AG09319 (cell line): ENCODE data around the gene DTHD1.

Experiments
- DNase-seq: peaks from one replicate; pipeline ENCODE4 v3.0.0-alpha.2; 2010; ENCODE audit warnings: low read depth; ENCODE audit errors: extremely low read depth
- TF ChIP-seq, protein P1 (sequence below): IDR thresholded peaks from 2 replicates; pipeline ENCODE4 v1.5.1; 2011; ENCODE audit warnings: low read depth, mild to moderate bottlenecking, inconsistent platforms, low read length, moderate library complexity

DTHD1 gene

DNA sequence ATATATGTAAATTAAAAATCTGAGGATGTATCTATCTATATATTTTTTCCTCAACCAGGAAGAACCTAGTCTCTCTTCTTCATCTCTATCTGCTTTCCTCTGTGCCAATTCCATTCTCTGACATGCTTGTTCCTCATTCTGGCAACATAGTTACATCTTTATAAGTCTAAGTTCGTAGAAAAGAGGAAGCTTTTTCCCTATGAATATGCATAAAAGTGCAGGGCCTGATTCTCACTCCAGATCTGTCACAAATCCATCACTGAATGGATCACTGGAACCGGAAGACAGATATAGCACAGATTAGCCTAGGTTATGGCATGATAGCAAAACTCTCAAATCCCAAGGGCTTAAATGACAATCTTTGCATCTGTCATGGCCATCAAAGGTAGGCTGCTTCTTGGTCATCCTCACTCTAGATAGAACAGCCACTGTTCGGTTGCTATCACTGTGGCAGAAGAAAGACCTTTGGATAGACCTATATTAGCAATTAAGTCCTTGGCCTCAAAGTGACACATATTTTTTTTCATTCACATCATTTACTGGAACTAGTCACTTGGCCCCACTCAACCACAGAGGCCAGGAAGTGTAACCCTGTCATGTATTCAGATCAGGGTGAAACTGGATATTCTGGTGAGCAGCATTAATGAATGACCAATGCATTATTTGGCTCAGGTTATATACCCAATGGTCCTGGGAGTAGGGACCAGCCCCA, 22.2 kb downstream of the DTHD1 start:
- TF ChIP-seq, protein P1, sequence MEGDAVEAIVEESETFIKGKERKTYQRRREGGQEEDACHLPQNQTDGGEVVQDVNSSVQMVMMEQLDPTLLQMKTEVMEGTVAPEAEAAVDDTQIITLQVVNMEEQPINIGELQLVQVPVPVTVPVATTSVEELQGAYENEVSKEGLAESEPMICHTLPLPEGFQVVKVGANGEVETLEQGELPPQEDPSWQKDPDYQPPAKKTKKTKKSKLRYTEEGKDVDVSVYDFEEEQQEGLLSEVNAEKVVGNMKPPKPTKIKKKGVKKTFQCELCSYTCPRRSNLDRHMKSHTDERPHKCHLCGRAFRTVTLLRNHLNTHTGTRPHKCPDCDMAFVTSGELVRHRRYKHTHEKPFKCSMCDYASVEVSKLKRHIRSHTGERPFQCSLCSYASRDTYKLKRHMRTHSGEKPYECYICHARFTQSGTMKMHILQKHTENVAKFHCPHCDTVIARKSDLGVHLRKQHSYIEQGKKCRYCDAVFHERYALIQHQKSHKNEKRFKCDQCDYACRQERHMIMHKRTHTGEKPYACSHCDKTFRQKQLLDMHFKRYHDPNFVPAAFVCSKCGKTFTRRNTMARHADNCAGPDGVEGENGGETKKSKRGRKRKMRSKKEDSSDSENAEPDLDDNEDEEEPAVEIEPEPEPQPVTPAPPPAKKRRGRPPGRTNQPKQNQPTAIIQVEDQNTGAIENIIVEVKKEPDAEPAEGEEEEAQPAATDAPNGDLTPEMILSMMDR = no peak
- no peak for DNase-seq

DNA sequence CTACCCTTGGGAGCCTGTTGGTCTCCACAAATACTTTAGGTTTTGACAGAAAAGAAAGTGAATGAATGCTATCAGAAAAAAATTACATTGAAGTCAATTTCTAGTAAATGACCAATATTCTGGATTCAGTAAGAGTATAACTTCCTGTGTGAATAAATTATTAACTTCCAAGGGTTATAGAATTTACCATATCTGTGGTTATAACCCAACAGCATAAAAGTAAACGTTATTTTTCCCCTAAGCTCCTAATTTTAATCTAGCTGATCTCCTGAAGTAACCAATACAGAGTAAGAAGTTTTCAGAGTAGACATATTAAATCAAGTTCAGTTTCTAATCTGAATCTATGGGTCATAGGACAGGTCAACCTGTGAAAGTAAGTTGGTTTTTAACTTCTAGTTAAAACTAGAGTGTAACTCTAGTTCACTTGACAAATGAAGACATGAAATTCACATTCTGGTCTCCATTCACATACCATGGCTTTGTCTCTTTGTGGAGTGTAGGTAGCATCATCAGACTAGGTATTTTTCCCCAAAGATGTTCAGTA, 22.8 kb downstream of the DTHD1 start:
- no peak for DNase-seq
- TF ChIP-seq, protein P1 = no peak

DNA sequence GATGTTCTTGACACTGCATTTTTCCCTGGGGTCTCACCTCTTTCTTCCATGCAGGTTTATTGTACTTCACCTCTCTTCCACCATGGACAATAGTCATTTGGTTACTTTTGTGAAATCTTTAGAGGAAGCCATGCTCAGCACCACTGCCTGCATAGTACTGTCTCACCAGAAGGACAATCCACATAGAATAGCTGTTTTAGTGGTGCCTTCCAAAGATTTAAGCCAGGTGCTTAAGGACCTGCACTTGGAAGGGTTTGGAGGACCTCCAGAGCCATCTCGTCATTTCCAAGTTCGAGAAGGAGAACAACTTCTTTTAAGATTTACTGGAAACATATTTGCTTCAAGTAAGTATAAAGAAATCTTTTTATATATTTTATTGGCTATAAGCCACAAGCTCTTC, 26.7 kb downstream of the DTHD1 start:
- no peak for DNase-seq

DNA sequence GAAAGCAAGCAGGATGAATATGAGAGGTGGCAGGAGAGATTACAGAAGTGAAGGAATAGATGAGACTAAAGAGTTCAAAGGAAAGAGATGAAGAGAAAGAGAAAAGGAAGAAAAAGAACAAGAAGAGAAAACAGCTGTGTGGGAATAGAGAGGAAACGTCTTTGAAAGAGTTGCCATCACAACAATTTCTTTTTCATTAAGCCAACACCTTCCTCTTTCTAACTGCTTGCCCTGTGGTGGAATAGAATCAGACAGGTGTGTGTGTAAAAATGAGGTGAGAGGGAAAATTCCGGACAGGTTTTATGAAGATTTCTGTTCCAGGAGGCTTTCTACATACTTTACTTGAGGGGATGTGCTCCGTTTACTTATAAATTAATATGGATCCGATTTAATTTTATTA, 28.8 kb downstream of the DTHD1 start:
- TF ChIP-seq, protein P1 = no peak
- DNase-seq = no peak

More for the DNA sequence above, 26.7 kb downstream of the DTHD1 start:
- TF ChIP-seq, protein P1 = no peak

DNA sequence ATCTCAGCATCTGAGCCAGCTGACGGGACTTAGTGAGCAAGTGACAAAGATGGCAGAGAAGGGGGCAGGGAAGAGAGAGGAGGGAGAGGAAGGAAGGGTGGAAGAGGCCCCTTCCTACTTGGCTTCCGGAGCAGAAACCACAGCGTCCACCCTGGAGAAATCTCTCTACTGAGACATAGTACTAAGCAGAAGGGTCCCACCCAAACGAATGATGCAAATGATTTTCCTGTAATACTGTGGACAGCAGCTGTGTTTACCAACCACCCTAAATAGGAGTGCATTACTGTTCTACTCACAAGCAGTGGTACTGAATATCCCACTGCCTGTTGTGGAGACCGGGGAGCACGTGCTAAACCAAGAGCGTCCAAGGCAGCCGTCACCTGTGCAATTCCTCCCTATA, 29.4 kb downstream of the DTHD1 start:
- no peak for DNase-seq
- TF ChIP-seq, protein P1 = no peak

DNA sequence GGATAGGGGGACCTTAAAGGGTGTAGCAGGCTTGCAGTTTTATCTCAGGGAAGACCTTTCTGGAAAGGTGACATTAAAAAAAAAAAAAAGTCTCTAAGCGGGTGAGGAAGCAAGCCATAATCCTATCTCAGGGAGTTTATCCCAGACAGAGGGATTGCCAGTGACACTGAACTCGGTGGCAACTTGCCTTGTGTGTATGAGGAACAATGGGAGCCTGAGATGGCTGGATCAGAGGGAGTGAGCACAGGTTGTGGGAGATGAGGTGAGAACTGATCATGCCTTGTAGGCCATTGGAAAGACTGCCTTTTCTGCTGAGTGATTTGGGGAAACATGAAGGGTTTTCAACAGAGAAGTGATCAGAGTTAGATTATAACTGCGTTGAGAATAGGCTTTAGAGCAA, 31.1 kb downstream of the DTHD1 start:
- TF ChIP-seq, protein P1 = no peak
- DNase-seq = no peak

DNA sequence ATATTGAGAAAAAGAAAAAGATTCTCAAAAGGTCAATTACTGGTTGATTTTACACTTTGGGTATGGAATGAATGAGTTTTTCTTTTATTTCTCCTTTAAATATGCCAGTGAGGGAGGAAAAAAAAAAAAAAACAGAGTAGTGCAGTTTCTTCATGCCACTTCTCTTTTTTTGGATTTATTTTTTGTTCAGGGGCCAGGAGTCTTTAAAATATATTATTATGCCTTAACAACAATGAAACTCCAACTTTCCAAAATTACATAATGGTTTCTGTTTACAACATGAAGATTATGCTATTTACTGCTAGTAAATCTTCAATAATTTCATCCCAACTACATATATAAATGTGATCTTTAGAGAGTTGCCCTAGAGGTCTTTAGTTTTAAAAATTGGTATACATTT, 31.9 kb downstream of the DTHD1 start:
- DNase-seq = no peak
- TF ChIP-seq, protein P1 = no peak
